IPS-NIHi11 (cell line): Measurements from ENCODE around the gene SLC13A2.

Source experiments
- DNase-seq: peaks from one replicate; pipeline ENCODE4 v3.0.0; 2012; ENCODE audit warnings: mixed read lengths, low spot score

The SLC13A2 gene

DNA sequence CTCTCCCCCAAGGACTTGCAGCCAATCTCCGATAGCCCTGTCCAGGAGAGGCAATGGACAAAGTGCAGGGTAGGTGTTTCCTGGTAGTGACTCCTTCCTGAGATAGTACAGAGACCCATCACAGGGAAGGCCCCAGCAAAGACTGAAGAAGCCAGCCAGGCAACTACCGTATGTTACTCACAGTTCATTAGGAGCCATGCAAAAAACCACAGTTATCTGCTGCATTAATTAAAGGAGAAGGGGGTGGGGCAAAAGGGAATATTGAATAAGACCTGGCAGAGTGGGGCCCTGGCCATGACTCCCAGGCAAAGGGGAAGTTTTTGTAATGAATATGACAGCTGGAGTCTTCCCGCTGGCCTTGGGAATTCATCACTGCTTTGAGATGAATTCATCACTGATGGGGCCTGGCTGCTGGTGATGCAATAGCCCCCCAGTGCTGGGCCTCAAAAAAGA, 2.5 kb upstream of the SLC13A2 start:
- DNase-seq: no peak

DNA sequence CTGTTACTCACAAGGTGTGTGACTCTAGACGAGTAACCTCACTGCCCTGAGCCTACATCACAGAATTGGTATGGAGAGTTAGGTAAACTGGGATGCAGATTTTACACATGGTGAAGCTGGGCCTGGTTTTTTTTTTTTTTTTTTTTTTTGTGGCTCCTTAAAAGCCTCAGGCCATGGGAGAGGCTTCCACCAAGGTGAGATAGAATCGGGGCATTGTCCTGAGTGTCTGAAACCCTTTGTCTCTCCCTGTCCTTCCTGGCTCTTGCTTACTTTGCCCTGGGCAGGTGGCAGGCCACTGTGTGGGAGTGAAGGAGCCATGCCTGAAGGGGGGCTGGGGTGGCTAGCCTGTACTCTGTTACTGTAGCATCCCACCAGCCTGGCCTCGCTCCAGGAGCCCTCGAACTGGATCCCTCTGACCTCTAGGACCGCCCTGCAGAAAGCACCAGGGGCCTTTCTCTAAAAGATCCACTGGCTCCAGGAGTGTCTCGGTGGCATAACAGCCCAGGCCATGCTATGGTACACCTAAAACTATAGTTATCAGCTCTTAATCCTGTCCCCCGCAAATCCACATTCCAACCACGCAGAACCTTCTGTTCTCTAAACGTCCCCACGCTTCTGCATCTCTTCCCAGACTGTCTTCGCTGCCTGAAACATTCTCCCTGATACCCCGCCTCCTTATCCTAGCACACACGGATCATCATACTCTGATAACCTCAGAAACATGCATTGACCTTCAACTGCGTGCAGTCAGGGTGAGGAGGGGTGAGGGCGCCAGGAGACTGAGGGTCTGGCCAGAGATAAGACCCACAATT, 1.7 kb upstream of the SLC13A2 start:
- DNase-seq: no peak

DNA sequence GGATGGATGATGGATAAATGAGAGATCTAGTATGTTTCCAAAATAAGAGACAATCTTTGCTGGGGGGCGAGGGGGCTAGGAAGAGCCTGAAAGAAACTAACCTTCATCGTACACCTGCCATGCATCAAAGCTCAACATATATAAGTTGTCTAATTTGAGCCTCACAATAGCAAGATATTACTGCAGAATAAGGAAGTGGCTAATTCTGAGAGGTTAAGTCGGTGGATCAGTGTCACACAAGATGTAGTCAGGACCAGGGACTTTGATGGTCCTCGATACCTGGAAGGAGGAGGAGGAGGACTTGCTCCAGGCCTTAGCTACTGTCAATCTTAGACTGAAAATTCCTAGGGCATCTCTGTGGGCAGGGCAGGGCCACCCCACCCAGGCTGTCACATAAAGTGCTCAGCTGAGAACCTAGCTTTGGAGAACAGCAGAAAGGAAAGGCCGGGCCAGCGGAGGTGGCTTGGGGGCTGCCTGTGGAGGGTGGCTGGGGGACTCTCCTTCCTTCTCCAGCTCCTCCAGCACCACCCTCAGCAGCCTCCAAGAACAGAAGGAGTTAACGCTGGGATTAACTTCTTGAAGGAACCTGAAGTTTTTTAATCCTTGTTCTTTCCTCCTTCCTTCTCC, 460 bp upstream of the SLC13A2 start:
- no peak for DNase-seq

DNA sequence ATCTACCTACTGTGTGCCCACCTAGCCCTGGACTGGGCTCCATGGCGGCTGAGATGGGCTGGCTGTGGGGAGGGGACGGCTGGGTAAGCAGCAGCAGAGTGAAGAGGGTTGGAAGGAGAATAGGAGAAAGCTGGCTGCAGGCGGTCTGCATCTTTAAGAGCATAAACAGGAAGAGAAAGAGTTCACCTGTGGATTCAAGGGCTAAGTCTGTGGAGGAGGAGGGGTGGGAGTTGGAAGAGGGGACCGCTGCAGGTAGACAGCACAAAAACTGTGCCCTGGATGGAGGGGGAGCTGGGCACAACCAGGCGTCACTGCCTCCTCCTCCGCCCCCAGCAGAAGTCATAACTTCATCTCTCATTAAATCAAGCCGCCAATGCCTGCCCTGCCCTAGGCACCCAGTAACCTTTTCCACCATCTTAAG, 677 bp downstream of the SLC13A2 start:
- DNase-seq: no peak

DNA sequence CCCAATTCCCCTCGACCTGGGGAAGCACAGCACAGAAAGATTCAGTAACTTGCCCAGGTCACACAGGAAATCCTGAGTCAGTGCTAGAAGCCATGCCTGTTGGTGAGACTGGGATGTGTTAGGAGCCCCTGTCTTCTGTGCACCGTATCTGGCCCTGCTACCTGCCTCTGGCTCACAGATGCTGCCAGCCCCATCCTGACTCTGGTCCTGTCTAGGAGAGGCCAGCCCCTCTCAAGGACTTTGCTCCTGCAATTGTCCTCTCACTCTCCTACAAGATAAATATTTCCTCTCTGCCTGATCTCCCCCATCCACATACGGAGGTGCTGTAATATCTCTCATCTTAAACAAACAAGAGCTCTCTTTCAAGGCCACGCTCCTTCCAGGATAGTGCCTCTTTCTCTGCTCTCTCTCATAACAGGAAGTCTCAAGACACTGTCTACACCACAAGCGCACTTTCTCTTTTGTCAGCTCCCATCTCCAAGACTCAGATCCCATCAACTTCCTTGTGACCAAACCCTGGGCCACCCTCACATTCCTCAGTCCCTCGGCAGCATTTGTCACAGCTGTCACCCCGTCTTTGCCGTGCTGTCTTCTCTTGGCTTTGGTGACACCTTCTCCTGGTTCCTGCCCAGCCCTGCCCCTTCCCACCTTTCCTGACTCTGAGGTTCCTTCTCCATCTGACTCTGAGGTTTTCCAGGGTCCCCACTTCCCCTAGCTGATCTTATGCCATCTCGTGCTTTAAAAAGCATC, 1.9 kb downstream of the SLC13A2 start:
- DNase-seq: no peak

DNA sequence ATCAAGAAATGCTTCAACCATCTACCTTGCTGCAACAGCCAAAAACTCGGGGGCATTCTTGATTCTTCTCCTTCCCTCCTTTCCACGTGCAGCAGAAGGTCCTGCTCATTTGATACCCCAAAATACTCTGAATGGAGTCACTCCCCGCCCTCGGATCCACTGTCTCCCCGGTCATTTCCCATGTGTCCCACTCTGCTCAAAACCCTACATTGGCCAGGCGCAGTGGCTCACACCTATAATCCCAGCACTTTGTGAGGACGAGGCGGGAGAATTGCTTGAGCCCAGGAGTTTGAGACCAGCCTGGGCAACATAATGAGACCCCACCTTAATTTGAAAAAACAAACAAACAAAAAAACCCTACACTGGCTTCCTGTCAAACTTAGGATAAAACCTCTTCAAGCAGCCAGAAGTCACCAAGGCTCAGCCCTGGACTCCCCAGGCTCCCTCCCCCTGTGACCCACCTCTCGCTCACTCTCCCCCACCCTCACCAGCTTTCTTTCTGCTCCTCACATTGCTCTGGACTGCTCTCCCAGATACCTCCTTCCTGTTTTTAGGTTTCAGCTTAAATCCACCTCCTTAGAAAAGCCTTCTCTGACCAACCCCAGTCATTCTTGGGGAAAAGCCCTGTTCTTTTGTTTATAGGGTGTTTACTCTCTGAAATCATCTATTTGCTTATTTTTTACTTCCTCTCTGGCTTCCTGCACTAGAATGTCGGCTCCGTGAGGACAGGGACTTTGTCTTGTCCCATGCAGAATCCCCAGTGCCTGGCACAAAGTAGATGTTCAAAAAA, 2.8 kb downstream of the SLC13A2 start:
- DNase-seq: no peak

DNA sequence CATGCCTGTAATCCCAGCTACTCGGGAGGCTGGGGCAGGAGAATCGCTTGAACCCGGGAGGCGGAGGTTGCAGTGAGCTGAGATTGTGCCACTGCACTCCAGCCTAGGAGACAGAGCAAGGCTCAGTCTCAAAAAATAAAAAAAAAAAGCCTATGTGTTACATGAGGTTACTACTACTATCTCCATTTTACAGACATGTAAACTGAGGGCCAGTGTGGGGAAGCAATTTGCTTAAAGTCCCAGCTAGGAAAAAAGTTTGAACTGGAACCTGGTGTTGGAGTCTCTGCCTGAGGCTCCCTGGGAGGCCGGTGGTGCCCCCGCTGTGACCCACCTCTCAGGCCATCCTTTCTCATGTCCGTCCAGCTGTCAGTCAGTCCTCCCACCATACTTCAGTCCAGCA, 4.5 kb downstream of the SLC13A2 start:
- no peak for DNase-seq

DNA sequence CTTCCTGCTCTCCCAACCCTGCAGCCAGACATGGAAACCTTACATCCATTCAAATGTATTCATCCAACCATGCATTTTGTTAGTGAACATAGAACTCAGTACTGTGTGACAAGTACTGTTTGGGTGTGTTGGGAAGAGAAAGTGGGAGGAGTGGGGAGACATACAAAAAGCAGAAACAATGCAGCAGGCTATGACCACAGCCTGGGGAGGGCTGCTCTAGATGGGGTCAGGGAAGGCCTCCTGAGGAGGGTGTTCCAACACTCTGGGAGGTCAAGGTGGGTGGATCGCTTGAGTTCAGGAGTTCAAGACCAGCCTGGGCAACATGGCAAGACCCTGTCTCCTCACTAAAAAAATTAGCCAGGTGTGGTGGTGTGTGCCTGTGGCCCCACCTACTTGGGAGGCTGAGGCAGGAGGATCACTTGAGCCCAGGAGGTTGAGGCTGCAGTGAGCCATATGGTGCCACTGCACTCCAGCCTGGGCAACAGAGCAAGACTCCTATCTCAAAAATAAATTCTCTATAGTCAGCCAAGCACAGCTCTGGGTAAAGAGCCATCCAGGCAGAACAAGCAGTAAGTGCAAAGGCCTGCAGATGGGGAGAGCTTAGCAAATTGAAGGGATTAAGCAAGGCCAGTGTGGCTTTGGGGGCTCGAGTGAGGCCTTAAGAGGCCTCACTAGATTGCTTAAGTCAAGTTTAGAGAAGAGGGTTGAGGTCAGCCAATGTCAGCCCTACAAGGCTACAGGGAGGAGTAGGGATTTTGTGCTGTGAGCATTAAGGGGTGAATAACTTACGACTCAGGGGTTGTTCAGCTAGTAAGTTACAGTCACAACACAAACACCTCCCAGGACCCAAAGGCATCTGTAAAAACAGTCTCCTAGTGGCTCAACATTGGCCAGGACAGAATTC, 5.5 kb downstream of the SLC13A2 start:
- DNase-seq: no peak

DNA sequence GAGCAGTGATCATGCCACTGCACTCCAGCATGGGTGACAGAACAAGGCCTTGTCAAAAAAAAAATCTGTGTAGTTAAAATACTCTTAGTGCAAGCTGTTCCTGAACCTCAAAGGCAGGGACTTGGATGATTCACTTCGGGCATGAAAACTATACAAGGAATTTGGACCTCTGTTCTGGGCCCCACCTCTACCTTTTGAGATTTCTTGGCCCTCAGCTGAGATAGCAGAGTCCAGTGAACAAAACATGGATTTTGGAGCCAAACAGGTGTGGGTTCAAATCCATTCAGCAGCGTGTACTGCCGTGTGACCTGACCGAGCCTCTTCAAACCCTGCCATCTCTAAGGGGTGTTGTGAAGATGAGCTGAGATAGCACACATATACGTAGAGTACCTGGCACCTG, 6.8 kb downstream of the SLC13A2 start:
- no peak for DNase-seq

DNA sequence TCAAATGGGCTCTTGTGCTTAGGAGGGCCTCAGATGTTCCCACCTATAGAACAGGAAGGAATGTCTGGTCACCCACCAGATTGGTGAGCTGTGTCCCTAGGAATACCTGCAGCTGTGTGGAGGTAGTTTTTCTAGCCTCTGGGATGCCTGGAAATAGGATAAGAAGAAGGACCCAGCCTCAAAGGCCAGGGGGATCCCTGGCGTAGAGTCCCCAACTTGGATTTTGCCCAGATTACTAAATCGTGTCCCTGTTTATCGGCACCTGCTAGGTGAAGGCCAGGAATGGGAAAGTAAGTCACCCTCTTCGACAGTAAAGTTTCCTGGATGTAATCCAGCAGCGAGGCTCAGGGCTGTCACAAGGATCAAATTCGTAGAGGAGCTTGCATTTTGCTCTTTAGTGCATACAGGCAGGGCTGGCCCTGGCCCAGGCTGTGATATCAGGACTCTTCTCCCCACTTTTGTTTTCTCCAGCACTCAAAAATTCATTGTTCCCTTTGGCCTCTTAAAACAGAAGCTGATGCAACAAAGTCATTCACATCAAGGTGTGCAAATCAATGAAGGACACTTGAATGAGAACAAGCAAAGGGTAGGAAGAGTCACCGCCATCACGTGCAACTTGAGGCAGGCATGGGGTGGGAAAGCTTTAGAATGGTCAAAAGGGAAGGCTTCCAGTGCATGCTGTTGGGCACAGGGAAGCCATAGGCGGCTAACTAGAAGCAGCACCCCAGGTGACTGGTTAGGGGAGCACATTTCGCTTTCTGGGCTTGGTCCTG, 7.5 kb downstream of the SLC13A2 start:
- no peak for DNase-seq

DNA sequence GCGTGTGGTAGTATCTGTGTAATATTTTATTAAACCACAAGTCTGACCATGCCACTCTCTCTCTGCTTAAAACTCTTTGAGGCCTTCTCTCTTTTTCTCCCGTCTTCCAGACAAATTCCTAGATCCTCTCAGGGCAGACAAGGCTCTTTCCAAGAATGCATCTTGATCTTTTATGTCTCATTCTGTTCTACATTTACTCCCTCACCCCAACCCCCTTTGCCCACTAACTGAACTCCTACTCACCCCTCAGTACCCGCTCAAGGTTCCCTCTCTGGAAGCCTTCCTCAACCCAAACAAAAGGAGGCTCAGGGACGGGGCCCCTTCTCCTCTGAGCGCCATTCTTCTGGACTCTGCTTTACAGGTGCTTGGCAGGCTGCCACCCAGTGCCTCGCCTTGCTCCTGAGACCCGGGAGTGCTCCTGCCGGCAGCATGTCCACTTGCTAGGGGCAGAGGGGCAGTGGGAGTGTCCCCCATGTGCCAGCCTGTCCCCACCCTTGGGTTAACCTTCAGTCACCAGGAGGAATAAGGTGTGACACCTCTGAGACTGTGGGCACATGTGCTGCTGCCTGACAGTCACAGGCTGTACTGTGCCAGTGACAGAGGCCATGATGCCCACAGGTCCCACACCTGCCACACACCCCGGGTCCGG, 9.2 kb downstream of the SLC13A2 start:
- no peak for DNase-seq

DNA sequence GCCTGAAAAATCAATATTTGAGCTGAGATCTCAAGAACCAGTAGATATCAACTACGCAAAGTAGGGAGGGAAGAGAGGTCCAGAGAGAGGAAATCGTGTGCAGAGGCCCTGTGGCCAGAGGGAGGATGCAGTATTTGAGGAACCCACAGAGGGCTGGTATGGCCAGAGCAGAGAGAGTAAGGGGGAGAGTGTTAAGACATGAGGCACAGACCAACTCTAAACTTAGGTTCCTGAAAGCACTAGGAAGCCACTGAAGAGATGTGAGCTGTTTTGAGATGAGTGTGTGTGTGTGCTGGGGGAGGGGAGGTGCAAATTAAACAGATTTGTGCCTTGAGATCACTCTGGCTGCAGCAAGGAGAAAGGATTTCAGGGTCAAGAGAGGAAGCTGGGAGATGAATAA, 10.9 kb downstream of the SLC13A2 start:
- no peak for DNase-seq

DNA sequence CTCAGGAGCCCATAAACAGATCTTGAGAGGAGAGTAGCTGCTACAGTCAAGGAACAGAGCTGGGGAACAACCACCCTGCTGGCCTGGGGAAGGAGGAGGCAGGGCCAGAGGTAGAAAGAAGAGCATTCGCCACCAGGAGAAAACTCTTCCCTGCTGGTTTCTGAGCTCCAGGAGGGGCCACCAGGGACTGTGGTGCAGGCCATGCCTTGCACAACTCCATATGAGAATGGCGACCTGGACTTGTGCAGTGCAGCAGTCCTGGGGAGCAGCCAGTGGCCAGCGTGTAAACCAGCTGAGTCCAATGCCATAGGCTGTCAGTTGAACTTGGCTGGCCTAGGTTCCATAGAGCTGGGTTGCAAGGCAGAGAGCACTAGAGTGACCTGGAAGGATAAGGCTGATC, 11.6 kb downstream of the SLC13A2 start:
- DNase-seq: no peak

DNA sequence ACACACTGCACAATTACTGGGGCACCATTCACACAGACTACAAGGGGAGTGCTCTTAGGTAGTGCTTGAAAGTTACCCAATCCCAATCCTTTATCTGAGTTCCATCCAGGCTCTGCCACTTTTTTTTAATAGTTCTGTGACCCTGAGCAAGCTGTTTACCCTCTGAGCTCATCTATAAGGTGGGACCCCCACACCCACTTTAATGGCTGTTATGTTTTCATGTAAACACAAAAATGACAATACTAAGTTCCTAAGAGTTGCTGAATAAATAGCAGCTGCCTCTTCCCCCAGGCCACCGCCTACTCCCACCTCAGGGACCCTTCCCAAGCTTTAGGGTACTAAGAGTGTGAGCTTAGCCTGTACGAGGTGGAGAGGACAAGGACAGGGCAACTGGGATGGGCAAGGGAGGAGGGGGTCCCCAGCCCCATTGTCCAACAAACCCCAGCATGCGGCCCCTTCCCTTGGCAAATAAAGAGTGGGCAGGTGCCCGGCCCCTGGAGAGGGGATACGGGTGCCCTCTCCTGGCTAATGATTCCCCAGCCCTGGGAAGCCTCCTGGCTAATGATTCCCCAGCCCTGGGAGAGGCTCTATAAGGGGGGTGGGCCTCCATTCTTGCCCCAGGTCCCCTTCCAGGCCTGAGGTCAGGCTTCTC, 14.6 kb downstream of the SLC13A2 start:
- DNase-seq: no peak

DNA sequence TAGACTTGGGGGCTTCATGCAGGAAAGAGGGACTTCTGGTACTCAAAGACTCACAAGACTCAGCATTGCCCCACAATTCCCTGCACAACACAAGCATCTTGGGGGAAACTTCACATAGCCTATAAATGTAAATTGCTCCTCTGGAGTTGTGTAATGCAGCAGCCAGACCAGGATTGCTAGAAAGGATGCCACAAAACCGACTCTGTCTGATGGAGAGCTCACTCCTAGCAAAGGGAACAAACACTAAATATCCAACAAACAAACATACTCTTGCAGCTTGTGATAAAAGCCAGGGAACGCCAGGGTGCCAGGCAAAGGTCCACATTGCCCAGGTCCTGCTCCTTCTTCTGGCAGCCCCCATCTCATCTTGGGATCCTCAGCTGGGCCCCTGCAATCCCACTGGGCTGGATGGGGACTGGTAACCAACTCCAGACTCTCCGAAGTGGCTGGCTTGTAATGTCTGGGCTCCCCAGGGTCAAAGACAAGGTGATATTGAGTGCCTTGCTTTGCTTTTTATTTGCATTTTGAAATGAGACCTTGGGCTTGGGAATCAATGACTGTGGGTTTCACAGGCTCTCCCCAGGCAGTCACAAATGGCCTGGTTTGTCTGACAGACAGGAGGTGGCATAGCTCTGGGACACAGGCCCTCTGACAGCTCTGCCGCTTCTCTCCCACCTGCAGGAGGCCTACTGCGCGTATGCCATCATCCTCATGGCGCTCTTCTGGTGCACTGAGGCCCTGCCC, 15.3 kb downstream of the SLC13A2 start:
- no peak for DNase-seq

DNA sequence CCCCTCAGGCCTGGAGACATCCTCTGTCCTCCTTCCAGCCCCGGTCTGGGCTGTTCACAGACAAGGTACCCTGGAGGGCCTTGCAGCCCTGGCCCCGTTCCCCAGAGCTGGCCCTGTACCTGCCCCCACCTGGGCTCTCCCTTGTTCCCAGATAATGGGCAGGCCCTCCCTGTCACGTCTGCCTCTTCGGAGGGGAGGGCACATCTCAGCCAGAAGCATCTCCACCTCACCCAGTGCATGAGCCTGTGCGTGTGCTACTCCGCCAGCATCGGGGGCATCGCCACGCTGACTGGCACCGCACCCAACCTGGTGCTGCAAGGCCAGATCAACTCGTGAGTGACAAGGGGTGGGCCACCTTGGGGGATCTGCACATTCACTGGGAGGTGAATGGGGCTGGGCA, 17.8 kb downstream of the SLC13A2 start:
- DNase-seq: no peak

DNA sequence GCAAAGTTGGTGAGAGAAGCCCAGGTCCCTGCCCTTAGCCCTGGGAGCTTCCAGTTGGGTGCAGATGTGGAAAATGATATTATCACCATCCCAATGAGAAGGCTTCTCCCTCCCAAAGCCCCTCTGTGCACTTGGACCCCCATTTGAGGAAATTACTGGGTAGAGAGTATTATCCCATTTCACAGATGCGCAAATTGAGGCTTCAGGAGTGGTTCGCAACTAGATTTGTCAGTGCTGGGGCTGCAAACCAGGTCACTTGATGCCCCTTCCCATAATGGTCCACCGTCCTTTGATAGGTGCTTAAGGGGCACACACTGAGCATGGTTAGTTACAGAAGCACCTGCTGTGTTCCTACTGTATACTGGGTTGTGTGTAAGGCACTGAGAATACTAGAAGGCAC, 18.4 kb downstream of the SLC13A2 start:
- DNase-seq: no peak
